ENCODE results near the gene CCN6. TPM values are rescaled to one million over a fixed set of nuclear protein-coding genes. Genes with fewer than 3 reads are reported as not detected.

Gene CCN6
- total RNA-seq, 2 donors from 2014 or later, result not detected

- TF ChIP-seq CTCF (conservative IDR thresholded peaks at IDR 0.05), result no peak
- H3K27me3 Mint-ChIP-seq (ENCODE audit: insufficient read depth), result no peaks in the 10 kb centered on the region
- H3K4me3 Mint-ChIP-seq, result no peak overlapping the region
- Histone ChIP-seq H3K27ac (ENCODE audit: low read depth, low read length) (no peak overlapping the region), H3K27me3 (ENCODE audit: control insufficient read depth, insufficient read depth, low read length, poor library complexity, severe bottlenecking) (no peaks in the 10 kb centered on the region), H3K36me3 (ENCODE audit: control insufficient read depth, insufficient read depth, low read length) (peaks cover 65% of the 10 kb centered on the region), H3K4me3 (ENCODE audit: low read length) (no peak overlapping the region), H3K9me3 (ENCODE audit: control insufficient read depth, low read length) (no peaks in the 10 kb centered on the region), H3K4me1 (ENCODE audit: control insufficient read depth, insufficient read depth, low read length) (no peaks in the 10 kb centered on the region), H3K9ac (ENCODE audit: extremely low read depth, low read length, poor library complexity, severe bottlenecking) (no peak overlapping the region)
- WGBS, 2 experiments (ENCODE audit: insufficient coverage in 1 of 2, insufficient read length in 1 of 2), result 100% methylated on average over 2 of the region's 4 CpGs; no CpG with 5 or more reads in 1 of the 2 experiments
- H3K9me3 Mint-ChIP-seq, result no peaks in the 10 kb centered on the region
- no peak for DNase-seq
- H3K4me1 Mint-ChIP-seq, result peaks cover 3% of the 10 kb centered on the region
- no peak overlapping the region for H3K27ac Mint-ChIP-seq
- peaks cover 54% of the 10 kb centered on the region for H3K36me3 Mint-ChIP-seq (ENCODE audit: low read depth)
Measured at GRCh38 chr6:112081569-112081968, 27.7 kb downstream of the CCN6 start.

GRCh38 chr6:112085286-112086065 is 31.6 kb downstream of the CCN6 start:
- WGBS, 2 experiments (ENCODE audit: insufficient coverage in 1 of 2, insufficient read length in 1 of 2), result 94 to 99% methylated on average over 7 to 8 of the region's 8 CpGs
- H3K36me3 Mint-ChIP-seq (ENCODE audit: low read depth), result peaks cover 36% of the 10 kb centered on the region
- peak overlapping the region; percentile 45 for H3K4me3 Mint-ChIP-seq

GRCh38 chr6:112086744-112087135 is 32.8 kb downstream of the CCN6 start:
- no peak for DNase-seq
- H3K9me3 ChIP-seq (ENCODE audit: control insufficient read depth, low read length), result no peaks in the 10 kb centered on the region
- peak overlapping the region; percentile 59 for H3K27ac ChIP-seq (ENCODE audit: low read depth, low read length)
- TF ChIP-seq CTCF (conservative IDR thresholded peaks at IDR 0.05), result peak; percentile 18
- H3K4me1 ChIP-seq (ENCODE audit: control insufficient read depth, insufficient read depth, low read length), result no peaks in the 10 kb centered on the region
- peak overlapping the region; percentile 94 for H3K4me3 ChIP-seq (ENCODE audit: low read length)
- Mint-ChIP-seq H3K27ac (no peak overlapping the region), H3K27me3 (ENCODE audit: insufficient read depth) (peaks cover 2% of the 10 kb centered on the region), H3K9me3 (no peaks in the 10 kb centered on the region), H3K4me1 (peaks cover 3% of the 10 kb centered on the region), H3K36me3 (ENCODE audit: low read depth) (peaks cover 36% of the 10 kb centered on the region), H3K4me3 (no peak overlapping the region)
- H3K9ac ChIP-seq (ENCODE audit: extremely low read depth, low read length, poor library complexity, severe bottlenecking), result peak overlapping the region; percentile 56
- H3K36me3 ChIP-seq (ENCODE audit: control insufficient read depth, insufficient read depth, low read length), result peaks cover 25% of the 10 kb centered on the region
- WGBS, 2 experiments (ENCODE audit: insufficient coverage in 1 of 2, insufficient read length in 1 of 2), result 1 to 4% methylated on average over 5 to 8 of the region's 8 CpGs
- peaks cover 13% of the 10 kb centered on the region for H3K27me3 ChIP-seq (ENCODE audit: control insufficient read depth, insufficient read depth, low read length, poor library complexity, severe bottlenecking)

More at GRCh38 chr6:112085286-112086065, 31.6 kb downstream of the CCN6 start:
- H3K9ac ChIP-seq (ENCODE audit: extremely low read depth, low read length, poor library complexity, severe bottlenecking), result no peak overlapping the region
- Mint-ChIP-seq H3K27ac (no peak overlapping the region), H3K27me3 (ENCODE audit: insufficient read depth) (no peaks in the 10 kb centered on the region), H3K4me1 (peaks cover 3% of the 10 kb centered on the region), H3K9me3 (no peaks in the 10 kb centered on the region)
- no peak overlapping the region for H3K27ac ChIP-seq (ENCODE audit: low read depth, low read length)
- no peaks in the 10 kb centered on the region for H3K4me1 ChIP-seq (ENCODE audit: control insufficient read depth, insufficient read depth, low read length)
- no peaks in the 10 kb centered on the region for H3K9me3 ChIP-seq (ENCODE audit: control insufficient read depth, low read length)
- peaks cover 30% of the 10 kb centered on the region for H3K36me3 ChIP-seq (ENCODE audit: control insufficient read depth, insufficient read depth, low read length)
- peak overlapping the region; percentile 94 for H3K4me3 ChIP-seq (ENCODE audit: low read length)
- no peak for DNase-seq
- peaks cover 9% of the 10 kb centered on the region for H3K27me3 ChIP-seq (ENCODE audit: control insufficient read depth, insufficient read depth, low read length, poor library complexity, severe bottlenecking)
- no peak for TF ChIP-seq CTCF (conservative IDR thresholded peaks at IDR 0.05)

All from endodermal cell (in vitro differentiated cells).